Mesothelial cell of epicardium (in vitro differentiated cells): ENCODE results near the gene SLC9A2. TPM values are rescaled to one million over a fixed set of nuclear protein-coding genes. Genes with fewer than 3 reads are reported as not detected.

Source experiments
- DNase-seq, 2 experiments: peaks; one replicate each; pipeline ENCODE4 v3.0.0; 2021; ENCODE audit warnings: low spot score in 2 of 2; ENCODE audit not compliant: unreplicated experiment in 2 of 2
- H3K27ac Mint-ChIP-seq: 2 replicates; pipeline ENCODE4 v1.8.0; 2021; ENCODE audit warnings: mixed read lengths
- H3K27me3 Mint-ChIP-seq: 2 replicates; pipeline ENCODE4 v1.8.0; 2021; ENCODE audit warnings: low read depth, mixed read lengths
- H3K36me3 Mint-ChIP-seq: 2 replicates; pipeline ENCODE4 v1.8.0; 2021; ENCODE audit warnings: mixed read lengths
- H3K4me1 Mint-ChIP-seq: 2 replicates; pipeline ENCODE4 v1.8.0; 2021; ENCODE audit warnings: mixed read lengths
- H3K4me3 Mint-ChIP-seq: 2 replicates; pipeline ENCODE4 v1.8.0; 2021; ENCODE audit warnings: mild to moderate bottlenecking, moderate library complexity, mixed read lengths
- H3K9me3 Mint-ChIP-seq: 2 replicates; pipeline ENCODE4 v1.8.0; 2021; ENCODE audit warnings: mixed read lengths
- CTCF ChIP-seq: fragments of 200-600 bp; sonication (generic); IDR thresholded peaks from one replicate; pipeline ENCODE4 v1.5.0; 2021; ENCODE audit warnings: antibody characterized with exemption; ENCODE audit not compliant: unreplicated experiment
- total RNA-seq: library from RNA; stranded (reverse); gene quantifications from 3 replicates; pipeline ENCODE4 v1.2.1, GENCODE V29; 2021

Gene SLC9A2
- total RNA-seq, 1 donor from 2014 or later, result 0.04 TPM

- H3K4me1 Mint-ChIP-seq, result peaks cover 14% of the 10 kb centered on the region
- no peaks in the 10 kb centered on the region for H3K36me3 Mint-ChIP-seq
- no peak overlapping the region for H3K4me3 Mint-ChIP-seq
- H3K9me3 Mint-ChIP-seq, result no peaks in the 10 kb centered on the region
- TF ChIP-seq CTCF, result no peak
- DNase-seq, result no peak
- H3K27ac Mint-ChIP-seq, result no peak overlapping the region
- H3K27me3 Mint-ChIP-seq, result peaks cover 78% of the 10 kb centered on the region
Observed at GRCh38 chr2:102621630-102622029, 2.3 kb downstream of the SLC9A2 start.

GRCh38 chr2:102622646-102623045 lies 3.3 kb downstream of the SLC9A2 start:
- DNase-seq, result no peak
- Mint-ChIP-seq H3K27ac (no peak overlapping the region), H3K4me3 (no peak overlapping the region), H3K36me3 (no peaks in the 10 kb centered on the region), H3K27me3 (peaks cover 69% of the 10 kb centered on the region), H3K9me3 (no peaks in the 10 kb centered on the region), H3K4me1 (peaks cover 14% of the 10 kb centered on the region)
- TF ChIP-seq CTCF, result no peak

GRCh38 chr2:102630458-102630857 lies 11.1 kb downstream of the SLC9A2 start:
- DNase-seq, result no peak
- Mint-ChIP-seq H3K4me1 (no peaks in the 10 kb centered on the region), H3K27me3 (peaks cover 8% of the 10 kb centered on the region), H3K36me3 (no peaks in the 10 kb centered on the region), H3K4me3 (no peak overlapping the region), H3K9me3 (no peaks in the 10 kb centered on the region), H3K27ac (no peak overlapping the region)
- no peak for TF ChIP-seq CTCF

GRCh38 chr2:102632380-102633175 lies 13.2 kb downstream of the SLC9A2 start:
- no peak for TF ChIP-seq CTCF
- Mint-ChIP-seq H3K9me3 (no peaks in the 10 kb centered on the region), H3K36me3 (no peaks in the 10 kb centered on the region), H3K27ac (no peak overlapping the region), H3K4me3 (no peak overlapping the region), H3K4me1 (no peaks in the 10 kb centered on the region), H3K27me3 (peaks cover 17% of the 10 kb centered on the region)
- DNase-seq, result no peak

- no peak for TF ChIP-seq CTCF
- H3K27me3 Mint-ChIP-seq, result peaks cover 36% of the 10 kb centered on the region
- no peak overlapping the region for H3K27ac Mint-ChIP-seq
- no peak overlapping the region for H3K4me3 Mint-ChIP-seq
- no peaks in the 10 kb centered on the region for H3K4me1 Mint-ChIP-seq
- no peaks in the 10 kb centered on the region for H3K9me3 Mint-ChIP-seq
- no peak for DNase-seq
- H3K36me3 Mint-ChIP-seq, result no peaks in the 10 kb centered on the region
Observed at GRCh38 chr2:102634831-102635241, 15.5 kb downstream of the SLC9A2 start.

- Mint-ChIP-seq H3K27me3 (peaks cover 39% of the 10 kb centered on the region), H3K27ac (no peak overlapping the region), H3K9me3 (no peaks in the 10 kb centered on the region), H3K4me1 (no peaks in the 10 kb centered on the region), H3K36me3 (no peaks in the 10 kb centered on the region), H3K4me3 (no peak overlapping the region)
- TF ChIP-seq CTCF, result no peak
- DNase-seq, result no peak
Observed at GRCh38 chr2:102635317-102635716, 16.0 kb downstream of the SLC9A2 start.
